ENCODE results near the gene STX2. TPM values are rescaled to one million over a fixed set of nuclear protein-coding genes. Genes with fewer than 3 reads are reported as not detected.

Gene STX2
- total RNA-seq, 4 donors from 2014 or later, result 46.6 to 80.8 (median 49.1) TPM

GRCh38 chr12:130839770-130840404, 837 bp upstream of the STX2 start:
- Histone ChIP-seq H3K4me3 (peak overlapping the region; percentile 75 to 99 (median 90)), H3K9me3 (no peaks in the 10 kb centered on the region), H3K4me1 (peaks cover 0 to 40% (median 36%) of the 10 kb centered on the region in 4 donors), H3K36me3 (peaks cover 0 to 2% (median 0%) of the 10 kb centered on the region in 4 donors), H3K27ac (replicated peaks in 1 of 4) (peak overlapping the region; percentile 43 to 92 (median 72)), H3K27me3 (no peaks in the 10 kb centered on the region)
- intact Hi-C loops (cut with DNase I), result loop anchor here (1.0 kb wide), 1 partner anchor 32 kb away; the partner anchor contains the start of gene RAN
- 64% methylated on average over 11 of the region's 11 CpGs for WGBS
- no peak for TF ChIP-seq CTCF (IDR thresholded peaks at IDR 0.05)
- TF ChIP-seq EP300 (IDR thresholded peaks at IDR 0.05), result no peak
- TF ChIP-seq POLR2AphosphoS5 (IDR thresholded peaks at IDR 0.05), result no peak
- TF ChIP-seq POLR2A (IDR thresholded peaks at IDR 0.05; ENCODE audit: low read depth), result no peak
- DNase-seq (ENCODE audit: extremely low spot score), result no peak

GRCh38 chr12:130838284-130838950, 633 bp downstream of the STX2 start:
- WGBS, result 4% methylated on average over 11 of the region's 38 CpGs
- peak overlapping the region; percentile 85 to 92 (median 88) for H3K27ac ChIP-seq (replicated peaks in 1 of 4)
- TF ChIP-seq POLR2AphosphoS5 (IDR thresholded peaks at IDR 0.05) (peak in 1 of 2 donors; percentile 9), CTCF (IDR thresholded peaks at IDR 0.05) (no peak), POLR2A (IDR thresholded peaks at IDR 0.05; ENCODE audit: low read depth) (no peak), EP300 (IDR thresholded peaks at IDR 0.05) (no peak)
- H3K9me3 ChIP-seq, result no peaks in the 10 kb centered on the region
- H3K27me3 ChIP-seq, result no peaks in the 10 kb centered on the region
- no peak for DNase-seq (ENCODE audit: extremely low spot score)
- H3K4me1 ChIP-seq, result peaks cover 0 to 45% (median 36%) of the 10 kb centered on the region in 4 donors
- peaks cover 0 to 7% (median 2%) of the 10 kb centered on the region in 4 donors for H3K36me3 ChIP-seq
- peak overlapping the region; percentile 75 to 99 (median 90) for H3K4me3 ChIP-seq
- intact Hi-C loops (cut with DNase I), result no loop called here

- no peak for TF ChIP-seq POLR2A (IDR thresholded peaks at IDR 0.05; ENCODE audit: low read depth)
- TF ChIP-seq CTCF (IDR thresholded peaks at IDR 0.05), result no peak
- no peak for TF ChIP-seq POLR2AphosphoS5 (IDR thresholded peaks at IDR 0.05)
- TF ChIP-seq EP300 (IDR thresholded peaks at IDR 0.05), result no peak
- H3K9me3 ChIP-seq, result no peaks in the 10 kb centered on the region
- no peak overlapping the region for H3K27ac ChIP-seq (replicated peaks in 1 of 4)
- H3K4me3 ChIP-seq, result no peak overlapping the region
- DNase-seq (ENCODE audit: extremely low spot score), result no peak
- peaks cover 0 to 7% (median 2%) of the 10 kb centered on the region in 4 donors for H3K36me3 ChIP-seq
- H3K4me1 ChIP-seq, result peaks cover 8 to 67% (median 54%) of the 10 kb centered on the region in 4 donors
- WGBS, result 74% methylated on average over 6 of the region's 6 CpGs
- intact Hi-C loops (cut with DNase I), result no loop called here
- no peaks in the 10 kb centered on the region for H3K27me3 ChIP-seq
These were observed 3.6 kb downstream of the STX2 start for GRCh38 chr12:130835436-130835835.

- Histone ChIP-seq H3K36me3 (peaks cover 0 to 7% (median 2%) of the 10 kb centered on the region in 4 donors), H3K4me1 (peaks cover 8 to 71% (median 54%) of the 10 kb centered on the region in 4 donors), H3K27ac (replicated peaks in 1 of 4) (no peak overlapping the region), H3K9me3 (no peaks in the 10 kb centered on the region), H3K4me3 (no peak overlapping the region), H3K27me3 (no peaks in the 10 kb centered on the region)
- TF ChIP-seq POLR2AphosphoS5 (IDR thresholded peaks at IDR 0.05) (no peak), CTCF (IDR thresholded peaks at IDR 0.05) (no peak), EP300 (IDR thresholded peaks at IDR 0.05) (no peak), POLR2A (IDR thresholded peaks at IDR 0.05; ENCODE audit: low read depth) (no peak)
- no peak for DNase-seq (ENCODE audit: extremely low spot score)
- 75% methylated on average over 11 of the region's 11 CpGs for WGBS
- intact Hi-C loops (cut with DNase I), result no loop called here
These were observed 4.0 kb downstream of the STX2 start for GRCh38 chr12:130835011-130835410.

All from esophagus muscularis mucosa (tissue), 4 donors.